Colonic mucosa (tissue), 4 donors: ENCODE measurements around the gene UBE3C. TPM values are rescaled to one million over a fixed set of nuclear protein-coding genes. Genes with fewer than 3 reads are reported as not detected.

Experiments
- DNase-seq: peaks from one replicate; pipeline ENCODE4 v3.0.0-alpha.2; 2020
- H3K27ac ChIP-seq: fragments of 200-600 bp; one replicate; pipeline ENCODE4 v1.8.0; 2021
- H3K27me3 ChIP-seq: fragments of 200-600 bp; one replicate; pipeline ENCODE4 v1.8.0; 2021
- H3K36me3 ChIP-seq: fragments of 200-600 bp; one replicate; pipeline ENCODE4 v1.8.0; 2021
- H3K4me1 ChIP-seq: fragments of 200-600 bp; one replicate; pipeline ENCODE4 v1.8.0; 2021; ENCODE audit warnings: mild to moderate bottlenecking
- H3K4me3 ChIP-seq: fragments of 200-600 bp; one replicate; pipeline ENCODE4 v1.8.0; 2021
- H3K9ac ChIP-seq, 2 donors: one replicate each; pipeline ENCODE4 v1.7.0; 2013; ENCODE audit warnings: control low read depth in 2 of 2, low read depth in 2 of 2, low read length in 2 of 2
- H3K9me3 ChIP-seq: fragments of 200-600 bp; one replicate; pipeline ENCODE4 v1.8.0; 2021
- intact Hi-C: fragments of 100-400 bp; cut with DNase I; formaldehyde crosslinking; loops from one replicate; pipeline ENCODE4 v1.14.1; 2022
- total RNA-seq, 2 donors: library from RNA; stranded (reverse); fragmentation: NEBNext Ultra II Directional in 1 of 2; extraction: Animal tissue kit (Norgen Biotek cat#: 25700) in 1 of 2; gene quantifications; one replicate each; pipeline ENCODE4 v1.2.1, GENCODE V29; 2021
- TF ChIP-seq, protein P1 (sequence below): fragments of 200-600 bp; IDR thresholded peaks from one replicate; pipeline ENCODE4 v1.8.0; 2022; ENCODE audit warnings: antibody characterized with exemption, mild to moderate bottlenecking
- donor health status: healthy.
- donor health status: DM: no; HTN: no; CAD: no.
- donor health status: DM: no; HTN: no; CAD: no.

The UBE3C gene
- total RNA-seq, 2 donors from 2014 or later = 50.9 to 60.7 TPM

DNA sequence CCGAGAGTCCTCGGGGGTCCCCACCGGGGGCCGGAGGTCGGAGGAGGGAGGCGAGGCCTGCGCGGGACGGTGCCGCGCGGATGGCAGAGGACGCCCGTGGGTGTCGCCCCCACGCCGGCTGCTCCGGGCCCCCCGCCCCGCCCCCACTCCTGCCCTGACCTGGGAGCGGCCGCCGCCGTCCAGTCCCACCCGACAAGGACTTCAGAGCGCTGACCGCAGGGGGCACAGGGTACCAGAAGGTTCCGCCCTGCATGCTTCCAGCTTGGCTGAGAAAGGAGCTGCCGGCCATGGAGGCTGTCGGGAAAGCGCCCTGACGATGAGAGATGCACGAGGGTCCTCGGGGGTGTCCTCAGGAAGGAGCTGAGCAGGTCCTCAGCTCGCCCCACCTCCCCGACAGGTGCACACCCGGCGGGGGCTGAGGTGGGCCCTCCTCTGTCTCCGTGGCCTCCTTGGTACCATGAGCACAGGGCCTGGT lies 141.1 kb downstream of the UBE3C start:
- Histone ChIP-seq H3K27ac (peak overlapping the region; percentile 49), H3K9ac (peak overlapping the region; percentile 54 to 92)

DNA sequence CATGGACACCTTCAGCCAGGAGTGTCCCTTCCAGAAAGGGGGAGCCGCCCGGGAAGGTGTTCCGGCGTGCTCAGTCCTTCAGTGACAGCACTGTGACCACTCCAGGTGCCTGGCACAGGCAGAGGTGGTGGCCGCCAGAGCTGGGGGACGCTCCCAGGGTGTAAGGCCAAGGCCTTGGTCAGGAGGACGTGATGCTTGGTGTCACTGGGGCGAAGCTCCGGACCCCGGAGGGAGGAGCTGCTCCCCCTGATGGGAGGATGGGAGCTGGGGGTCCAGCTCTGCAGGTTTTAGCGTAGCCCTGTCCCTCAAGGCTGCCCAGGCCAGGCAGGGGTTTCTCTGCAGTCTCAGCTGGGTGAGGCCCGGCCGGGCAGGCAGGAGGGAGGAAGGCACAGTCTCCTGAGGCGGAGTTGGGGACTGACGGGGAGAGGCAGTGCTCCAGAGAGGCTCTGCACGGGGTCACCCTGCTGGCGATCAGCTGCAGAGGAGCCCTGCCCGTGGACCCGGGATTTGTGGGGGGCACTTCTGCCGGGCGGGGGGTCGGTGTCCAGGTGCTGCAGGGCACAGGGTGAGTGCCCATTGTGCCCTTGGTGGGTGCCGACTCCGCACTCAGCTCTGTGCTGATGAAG lies 141.6 kb downstream of the UBE3C start:
- Histone ChIP-seq H3K4me3 (peak overlapping the region; percentile 69), H3K27me3 (no peaks in the 10 kb centered on the region), H3K36me3 (no peaks in the 10 kb centered on the region), H3K9me3 (no peaks in the 10 kb centered on the region), H3K4me1 (peaks cover 5% of the 10 kb centered on the region), H3K9ac (peak overlapping the region; percentile 54 to 92), H3K27ac (peak overlapping the region; percentile 49)
- intact Hi-C loops = no loop called here
- TF ChIP-seq, protein P1, sequence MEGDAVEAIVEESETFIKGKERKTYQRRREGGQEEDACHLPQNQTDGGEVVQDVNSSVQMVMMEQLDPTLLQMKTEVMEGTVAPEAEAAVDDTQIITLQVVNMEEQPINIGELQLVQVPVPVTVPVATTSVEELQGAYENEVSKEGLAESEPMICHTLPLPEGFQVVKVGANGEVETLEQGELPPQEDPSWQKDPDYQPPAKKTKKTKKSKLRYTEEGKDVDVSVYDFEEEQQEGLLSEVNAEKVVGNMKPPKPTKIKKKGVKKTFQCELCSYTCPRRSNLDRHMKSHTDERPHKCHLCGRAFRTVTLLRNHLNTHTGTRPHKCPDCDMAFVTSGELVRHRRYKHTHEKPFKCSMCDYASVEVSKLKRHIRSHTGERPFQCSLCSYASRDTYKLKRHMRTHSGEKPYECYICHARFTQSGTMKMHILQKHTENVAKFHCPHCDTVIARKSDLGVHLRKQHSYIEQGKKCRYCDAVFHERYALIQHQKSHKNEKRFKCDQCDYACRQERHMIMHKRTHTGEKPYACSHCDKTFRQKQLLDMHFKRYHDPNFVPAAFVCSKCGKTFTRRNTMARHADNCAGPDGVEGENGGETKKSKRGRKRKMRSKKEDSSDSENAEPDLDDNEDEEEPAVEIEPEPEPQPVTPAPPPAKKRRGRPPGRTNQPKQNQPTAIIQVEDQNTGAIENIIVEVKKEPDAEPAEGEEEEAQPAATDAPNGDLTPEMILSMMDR = no peak
- DNase-seq = no peak

More for the DNA sequence above, 141.1 kb downstream of the UBE3C start:
- Histone ChIP-seq H3K36me3 (no peaks in the 10 kb centered on the region), H3K27me3 (no peaks in the 10 kb centered on the region), H3K4me3 (peak overlapping the region; percentile 69), H3K4me1 (peaks cover 5% of the 10 kb centered on the region), H3K9me3 (no peaks in the 10 kb centered on the region)
- intact Hi-C loops = loop anchor here (10.0 kb wide), 1 partner anchor 55 kb away; the partner anchor contains the start of gene DNAJB6
- no peak for DNase-seq
- TF ChIP-seq, protein P1 = no peak

DNA sequence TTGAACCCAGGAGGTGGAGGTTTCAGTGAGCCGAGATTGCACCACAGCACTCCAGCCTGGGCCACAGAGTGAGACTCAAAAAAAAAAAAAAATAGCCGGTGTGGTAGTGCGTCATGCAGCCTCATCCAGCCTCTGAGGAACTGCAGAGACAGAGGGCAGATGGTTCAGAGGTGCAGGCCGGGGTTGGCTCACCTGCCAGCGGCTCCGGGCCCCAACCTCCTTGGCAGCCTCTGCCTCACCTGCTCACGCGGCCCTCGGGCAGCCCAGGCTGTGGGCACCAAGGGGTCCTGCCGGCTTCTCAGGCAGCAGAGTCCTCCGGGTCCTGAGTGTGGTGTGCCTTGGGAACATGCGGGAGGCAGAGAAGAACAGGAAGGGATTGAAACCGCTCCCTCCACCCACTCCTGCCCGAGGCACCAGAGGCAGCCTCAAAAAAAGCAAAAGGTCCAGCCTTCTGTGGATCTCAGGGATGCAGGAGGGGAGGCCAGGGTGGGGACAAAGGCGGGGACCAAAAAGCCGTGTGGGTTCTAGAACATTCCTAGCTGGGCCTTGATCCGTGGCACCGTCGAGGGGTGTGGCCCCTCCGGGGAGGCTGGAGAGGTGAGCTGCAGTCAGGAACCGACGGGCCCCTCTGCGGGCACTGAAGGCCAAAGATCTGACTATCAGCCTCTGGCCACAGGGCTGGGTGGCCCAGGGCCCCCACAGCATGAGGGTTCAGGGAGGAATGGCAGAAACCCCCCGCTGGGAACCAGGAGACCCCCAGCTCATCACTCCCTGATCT lies 142.7 kb downstream of the UBE3C start:
- Histone ChIP-seq H3K27ac (peak overlapping the region; percentile 60), H3K27me3 (no peaks in the 10 kb centered on the region), H3K9me3 (no peaks in the 10 kb centered on the region), H3K9ac (peak overlapping the region; percentile 16 to 21), H3K4me1 (peaks cover 5% of the 10 kb centered on the region), H3K4me3 (peak overlapping the region; percentile 8), H3K36me3 (no peaks in the 10 kb centered on the region)
- DNase-seq = no peak
- TF ChIP-seq, protein P1 = no peak
- intact Hi-C loops = no loop called here

DNA sequence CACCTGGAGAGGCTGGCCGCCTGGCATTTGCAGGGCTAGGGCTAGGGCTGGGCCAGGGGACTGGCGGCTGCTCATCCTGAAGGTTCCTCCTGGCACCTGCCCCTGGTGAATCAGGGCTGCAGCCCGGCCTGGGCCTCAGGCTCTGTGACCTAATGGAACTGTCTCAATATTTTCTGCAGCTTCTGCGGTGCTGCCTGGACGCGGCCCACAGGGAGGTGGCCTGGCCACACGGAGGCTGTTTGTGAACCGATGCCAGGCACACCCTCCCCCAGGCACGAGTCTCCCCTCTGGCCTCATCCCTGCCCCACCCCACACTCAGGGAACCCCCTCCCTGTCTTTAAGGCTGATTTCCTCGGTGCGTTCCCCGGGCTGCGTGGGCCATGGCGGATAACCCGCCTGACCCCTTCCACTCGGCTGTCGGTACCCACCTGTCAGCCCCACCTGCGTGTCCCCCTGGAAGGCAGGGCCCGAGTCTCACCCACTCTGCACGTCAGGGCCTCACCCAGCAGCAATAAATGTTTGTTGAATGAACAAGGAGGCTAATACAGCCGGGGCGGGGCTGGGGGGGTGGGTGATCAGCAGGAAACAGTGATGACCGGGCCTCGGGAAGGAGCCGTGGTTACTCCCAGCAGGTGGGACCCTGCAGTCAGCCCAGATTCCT lies 143.5 kb downstream of the UBE3C start:
- DNase-seq = peak; percentile 65
- peak overlapping the region; percentile 16 to 21 for H3K9ac ChIP-seq
- H3K27ac ChIP-seq = peak overlapping the region; percentile 60
- peak overlapping the region; percentile 8 for H3K4me3 ChIP-seq
- peaks cover 5% of the 10 kb centered on the region for H3K4me1 ChIP-seq
- TF ChIP-seq, protein P1 = no peak
- intact Hi-C loops = no loop called here
- H3K9me3 ChIP-seq = no peaks in the 10 kb centered on the region
- no peaks in the 10 kb centered on the region for H3K36me3 ChIP-seq
- no peaks in the 10 kb centered on the region for H3K27me3 ChIP-seq

DNA sequence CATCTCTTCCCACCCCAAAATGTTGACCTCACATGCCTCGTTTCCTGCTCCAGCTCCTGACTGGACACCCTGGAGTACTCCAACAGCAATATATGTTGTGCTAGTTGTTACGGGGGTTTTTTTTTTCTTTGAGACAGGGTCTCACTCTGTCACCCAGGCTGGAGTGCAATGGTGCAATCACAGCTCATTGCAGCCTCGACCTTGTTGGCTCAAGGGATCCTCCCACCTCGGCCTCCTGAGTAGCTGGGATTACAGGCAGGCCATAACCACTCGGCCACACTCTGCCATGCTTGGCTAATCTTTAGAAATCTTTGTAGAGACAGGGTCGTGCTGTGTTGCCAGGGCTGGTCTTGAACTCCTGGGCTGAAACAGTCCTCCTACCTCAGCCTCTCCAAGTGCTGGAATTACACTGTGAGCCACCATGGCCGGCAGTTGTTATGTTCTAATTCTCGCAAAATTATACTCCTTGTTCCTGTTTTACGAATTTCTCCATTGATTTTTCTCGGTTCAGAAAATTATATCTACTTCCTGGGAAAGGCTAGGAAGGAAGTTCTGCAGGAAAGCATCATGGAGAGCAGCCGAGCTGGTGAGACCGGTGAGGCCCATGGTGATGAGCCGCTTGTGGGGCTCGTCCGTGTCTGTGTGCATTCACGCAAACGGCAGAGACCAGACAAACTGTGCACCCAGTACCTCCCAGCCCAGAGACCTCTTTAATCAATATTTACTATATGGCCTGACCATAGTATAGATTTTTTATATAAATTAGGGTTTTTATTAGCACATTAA lies 145.7 kb downstream of the UBE3C start:
- no peak overlapping the region for H3K9ac ChIP-seq
- DNase-seq = no peak
- H3K27me3 ChIP-seq = no peaks in the 10 kb centered on the region
- peaks cover 5% of the 10 kb centered on the region for H3K4me1 ChIP-seq
- TF ChIP-seq, protein P1 = no peak
- intact Hi-C loops = no loop called here
- no peak overlapping the region for H3K27ac ChIP-seq
- H3K36me3 ChIP-seq = no peaks in the 10 kb centered on the region
- H3K4me3 ChIP-seq = no peak overlapping the region
- no peaks in the 10 kb centered on the region for H3K9me3 ChIP-seq
